Measurements from ENCODE around the gene FMO1. TPM values are rescaled to one million over a fixed set of nuclear protein-coding genes. Genes with fewer than 3 reads are reported as not detected.
"Not testable (repeated sequence)": the region's sequence is repeated elsewhere in the genome, so short reads cannot be mapped to it uniquely, and the experiment has no call there.

The FMO1 gene
- total RNA-seq, 1 donor from 2014 or later = not detected

DNA sequence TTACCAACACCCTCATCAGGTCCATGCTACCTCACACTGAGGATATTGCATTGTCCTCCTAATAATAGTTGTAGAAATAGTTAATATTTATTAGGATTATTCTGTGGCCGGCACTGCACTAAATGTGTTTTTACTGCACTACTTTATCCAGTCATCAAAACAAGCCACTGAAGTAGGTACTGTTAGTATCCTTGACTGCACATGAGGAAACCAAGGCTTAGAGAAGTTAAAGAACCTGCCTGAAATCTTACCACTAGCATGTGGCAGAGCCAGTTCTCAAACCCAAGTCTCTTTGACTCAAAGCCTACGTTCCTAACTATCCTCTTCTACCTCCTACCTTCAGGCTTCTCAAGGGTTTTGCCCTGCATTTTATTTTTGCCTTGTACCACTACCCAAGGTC is 30.9 kb downstream of the FMO1 start:
- H3K4me3 ChIP-seq (ENCODE audit: low read depth, low read length) = no peak overlapping the region
- TF ChIP-seq CTCF (conservative IDR thresholded peaks at IDR 0.05; ENCODE audit: low read depth, low read length) = no peak
- no peak for DNase-seq (ENCODE audit: low read depth)

DNA sequence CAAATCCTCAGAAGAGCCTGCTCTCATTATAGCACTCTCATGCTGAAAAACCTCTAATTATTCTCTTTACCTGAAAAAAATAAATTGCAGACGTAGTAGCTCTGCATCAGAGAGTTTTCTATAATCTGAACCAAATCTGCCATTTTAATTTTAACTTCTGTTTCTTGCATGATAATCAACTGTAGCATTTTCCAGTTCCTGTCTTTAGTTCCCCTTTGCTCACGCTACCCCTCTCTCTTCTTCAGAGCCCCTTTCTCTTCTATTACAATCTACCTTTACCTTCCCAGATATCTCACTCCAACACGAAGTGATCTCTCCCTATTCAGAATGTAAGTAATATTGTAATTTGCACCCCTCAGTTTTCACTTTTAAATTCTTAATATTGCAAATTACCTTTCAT is 31.4 kb downstream of the FMO1 start:
- DNase-seq (ENCODE audit: low read depth) = no peak
- no peak for TF ChIP-seq CTCF (conservative IDR thresholded peaks at IDR 0.05; ENCODE audit: low read depth, low read length)
- no peak overlapping the region for H3K4me3 ChIP-seq (ENCODE audit: low read depth, low read length)

DNA sequence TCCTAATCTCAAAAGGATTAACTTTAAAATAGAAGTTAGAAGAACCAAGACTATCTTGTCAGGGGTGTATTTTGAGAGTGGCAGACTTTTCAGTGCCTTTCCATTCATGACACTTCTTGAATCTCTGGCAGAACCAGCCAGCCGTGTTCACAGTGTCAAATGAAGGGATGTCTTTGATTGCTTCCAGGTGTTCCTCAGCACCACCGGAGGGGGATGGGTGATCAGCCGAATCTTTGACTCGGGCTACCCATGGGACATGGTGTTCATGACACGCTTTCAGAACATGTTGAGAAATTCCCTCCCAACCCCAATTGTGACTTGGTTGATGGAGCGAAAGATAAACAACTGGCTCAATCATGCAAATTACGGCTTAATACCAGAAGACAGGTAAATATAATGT is 32.3 kb downstream of the FMO1 start:
- no peak for DNase-seq (ENCODE audit: low read depth)
- TF ChIP-seq CTCF (conservative IDR thresholded peaks at IDR 0.05; ENCODE audit: low read depth, low read length) = no peak
- no peak overlapping the region for H3K4me3 ChIP-seq (ENCODE audit: low read depth, low read length)

- DNase-seq (ENCODE audit: low read depth) = peak; percentile 40
- no peak overlapping the region for H3K4me3 ChIP-seq (ENCODE audit: low read depth, low read length)
- no peak for TF ChIP-seq CTCF (conservative IDR thresholded peaks at IDR 0.05; ENCODE audit: low read depth, low read length)
These were observed 37.9 kb downstream of the FMO1 start for GRCh38 chr1:171286032-171286705.

DNA sequence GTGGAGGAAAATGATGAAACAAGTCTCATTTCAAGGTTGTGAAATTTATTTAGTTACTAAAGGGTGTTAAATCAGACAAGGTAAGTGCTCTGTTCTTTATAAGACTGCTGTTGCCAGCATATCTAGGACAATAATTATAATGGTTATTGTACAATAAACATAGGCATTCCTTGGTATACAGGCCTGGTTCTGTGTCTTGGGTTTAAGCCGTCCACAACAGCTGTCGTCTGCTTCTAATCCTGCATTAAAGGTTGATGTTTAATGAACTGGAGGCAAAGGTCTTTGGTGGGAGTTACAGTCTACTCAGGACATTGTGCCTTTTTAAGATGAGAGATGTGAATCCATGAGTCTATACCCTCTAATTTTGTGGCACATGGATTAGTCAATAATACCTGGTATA is 42.3 kb downstream of the FMO1 start:
- H3K4me3 ChIP-seq (ENCODE audit: low read depth, low read length) = no peak overlapping the region
- DNase-seq (ENCODE audit: low read depth) = no peak

DNA sequence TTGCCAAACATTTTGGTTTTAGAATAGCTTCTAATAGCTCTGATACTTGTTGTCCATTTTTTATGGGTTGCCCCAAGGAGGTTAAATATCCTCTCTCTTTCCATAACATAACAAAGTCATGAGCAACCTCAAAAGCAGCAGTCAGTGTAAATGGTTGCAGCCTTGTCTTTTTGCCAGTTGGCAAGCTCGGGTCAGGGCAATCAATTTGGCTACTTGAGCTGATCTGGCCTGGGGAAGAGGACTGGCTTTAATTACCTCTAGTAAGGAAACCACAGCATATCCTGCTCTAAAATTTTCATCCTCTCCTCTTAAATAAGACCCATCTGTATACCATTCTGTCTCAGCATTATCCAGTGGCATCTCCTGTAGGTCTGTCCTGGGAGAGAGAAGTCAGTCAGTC is 44.5 kb downstream of the FMO1 start:
- no peak overlapping the region for H3K4me3 ChIP-seq (ENCODE audit: low read depth, low read length)
- DNase-seq (ENCODE audit: low read depth) = no peak
- TF ChIP-seq CTCF (conservative IDR thresholded peaks at IDR 0.05; ENCODE audit: low read depth, low read length) = no peak

More for the DNA sequence above, 42.3 kb downstream of the FMO1 start:
- TF ChIP-seq CTCF (conservative IDR thresholded peaks at IDR 0.05; ENCODE audit: low read depth, low read length) = no peak

- H3K4me3 ChIP-seq (ENCODE audit: low read depth, low read length); DNase-seq (ENCODE audit: low read depth): not testable (repeated sequence)
These were observed 47.1 kb downstream of the FMO1 start for GRCh38 chr1:171295383-171295782.
